Neuronal stem cell (in vitro differentiated cells): ENCODE data around the gene STAG1.

Experiments
- DNase-seq: peaks from one replicate; pipeline ENCODE4 v3.0.0-alpha.2; 2013; ENCODE audit warnings: low spot score
- H2AFZ ChIP-seq: one replicate; pipeline ENCODE4 v1.6.1; 2013; ENCODE audit warnings: mild to moderate bottlenecking, low read length, inconsistent platforms
- H2AK5ac ChIP-seq: 2 replicates; pipeline ENCODE4 v1.6.1; 2013; ENCODE audit warnings: low read depth, mild to moderate bottlenecking, inconsistent platforms, low read length, moderate library complexity, mixed read lengths
- H2BK120ac ChIP-seq: 2 replicates; pipeline ENCODE4 v1.6.1; 2013; ENCODE audit warnings: low read depth, mild to moderate bottlenecking, inconsistent platforms, low read length, moderate library complexity, mixed read lengths
- H2BK12ac ChIP-seq: one replicate; pipeline ENCODE4 v1.6.1; 2013; ENCODE audit warnings: low read length, inconsistent platforms
- H2BK15ac ChIP-seq: 2 replicates; pipeline ENCODE4 v1.6.1; 2013; ENCODE audit warnings: mild to moderate bottlenecking, low read length, inconsistent platforms, mixed read lengths
- H2BK5ac ChIP-seq: one replicate; pipeline ENCODE4 v1.6.1; 2013; ENCODE audit warnings: inconsistent platforms, mild to moderate bottlenecking, low read length, moderate library complexity
- H3K14ac ChIP-seq: one replicate; pipeline ENCODE4 v1.6.1; 2013; ENCODE audit warnings: low read length, inconsistent platforms
- H3K18ac ChIP-seq: 2 replicates; pipeline ENCODE4 v1.6.1; 2013; ENCODE audit warnings: low read length, inconsistent platforms
- H3K23ac ChIP-seq: 2 replicates; pipeline ENCODE4 v1.6.1; 2013; ENCODE audit warnings: low read depth, mild to moderate bottlenecking, mixed read lengths, low read length, inconsistent platforms; ENCODE audit not compliant: poor library complexity
- H3K27ac ChIP-seq: replicated peaks from 3 replicates; pipeline ENCODE4 v1.5.1; 2013; ENCODE audit warnings: low read length, inconsistent platforms
- H3K27me3 ChIP-seq, 3 experiments: 2 replicates each; pipeline ENCODE4 v1.6.1; 2013; ENCODE audit warnings: low read length in 3 of 3, mild to moderate bottlenecking in 2 of 3, inconsistent platforms in 1 of 3, low read depth in 1 of 3, mixed read lengths in 1 of 3, moderate library complexity in 1 of 3; ENCODE audit not compliant: control insufficient read depth in 3 of 3, insufficient read depth in 3 of 3
- H3K36me3 ChIP-seq, 2 donors: replicated peaks in 1 of 2; 2 replicates each; pipeline ENCODE4 v1.6.1; 2013; ENCODE audit warnings: low read length in 2 of 2; ENCODE audit not compliant: control insufficient read depth in 2 of 2, insufficient read depth in 2 of 2
- H3K4ac ChIP-seq: 2 replicates; pipeline ENCODE4 v1.6.1; 2013; ENCODE audit warnings: inconsistent platforms, mild to moderate bottlenecking, low read length, moderate library complexity
- H3K4me1 ChIP-seq, 2 donors: 1 replicate in 1 of 2; 2 replicates in 1 of 2; pipeline ENCODE4 v1.6.1; 2013; ENCODE audit warnings: low read length in 2 of 2, low read depth in 1 of 2; ENCODE audit not compliant: control insufficient read depth in 2 of 2, insufficient read depth in 1 of 2
- H3K4me2 ChIP-seq: one replicate; pipeline ENCODE4 v1.6.1; 2013; ENCODE audit warnings: mild to moderate bottlenecking, low read length, inconsistent platforms; ENCODE audit not compliant: insufficient read depth, poor library complexity, severe bottlenecking
- H3K4me3 ChIP-seq, 2 donors: 2 replicates each; pipeline ENCODE4 v1.5.1; 2013; ENCODE audit warnings: low read length in 2 of 2, mild to moderate bottlenecking in 2 of 2, inconsistent platforms in 1 of 2, moderate library complexity in 1 of 2
- H3K79me1 ChIP-seq: one replicate; pipeline ENCODE4 v1.6.1; 2013; ENCODE audit warnings: low read depth, mild to moderate bottlenecking, inconsistent platforms, low read length, moderate library complexity
- H3K9ac ChIP-seq: one replicate; pipeline ENCODE4 v1.6.1; 2013; ENCODE audit warnings: mild to moderate bottlenecking, low read depth, low read length, inconsistent platforms; ENCODE audit not compliant: poor library complexity
- H3K9me3 ChIP-seq, 2 donors: replicated peaks in 1 of 2; 2 replicates each; pipeline versions ENCODE3 to v1.6.1; 2013; ENCODE audit warnings: low read length in 2 of 2, mild to moderate bottlenecking in 2 of 2, inconsistent platforms in 1 of 2, low read depth in 1 of 2, mixed read lengths in 1 of 2, moderate library complexity in 1 of 2; ENCODE audit not compliant: control insufficient read depth in 2 of 2, insufficient read depth in 1 of 2
- H4K8ac ChIP-seq: one replicate; pipeline ENCODE4 v1.6.1; 2013; ENCODE audit warnings: low read depth, mild to moderate bottlenecking, inconsistent platforms, low read length, moderate library complexity
- H4K91ac ChIP-seq: one replicate; pipeline ENCODE4 v1.6.1; 2013; ENCODE audit warnings: low read length, low read depth, mild to moderate bottlenecking, inconsistent platforms; ENCODE audit not compliant: poor library complexity
- WGBS, 2 donors: extraction: QIAGEN DNeasy Blood & Tissue Kit; methylation state at CpG; one replicate each; pipeline ENCODE4 v1.1.7; 2013; ENCODE audit warnings: missing lambda C conversion rate in 2 of 2, mixed read lengths in 1 of 2; ENCODE audit not compliant: insufficient read length in 2 of 2, insufficient replicate concordance in 1 of 2; ENCODE audit errors: extremely low coverage in 2 of 2; 5-methylcytosine and 5-hydroxymethylcytosine counted together

STAG1 gene

DNA sequence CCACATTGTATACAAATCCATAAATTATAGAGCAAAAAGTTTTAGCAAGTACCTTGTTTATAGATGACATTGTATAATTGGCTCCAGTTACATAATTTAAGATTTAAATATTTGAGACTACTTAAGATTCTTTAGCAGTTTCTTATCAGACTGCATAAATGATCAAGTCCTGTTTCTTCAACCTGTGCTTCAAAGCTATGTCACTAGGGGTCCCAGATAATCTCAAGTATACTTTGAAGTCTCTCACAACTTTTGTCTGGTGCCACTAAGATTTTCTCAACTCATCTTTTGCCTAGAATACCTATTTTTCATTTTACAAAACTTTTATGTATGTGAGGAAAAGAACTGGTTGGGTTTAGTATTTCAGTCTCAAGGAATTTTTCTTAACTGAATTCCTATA lies 205.5 kb downstream of the STAG1 start:
- H2AFZ ChIP-seq = no peak overlapping the region
- H2BK120ac ChIP-seq = no peak overlapping the region
- no peak overlapping the region for H3K4ac ChIP-seq
- H3K36me3 ChIP-seq = peaks cover 0 to under 1% of the 10 kb centered on the region in 2 donors
- H4K8ac ChIP-seq = no peak overlapping the region
- H3K27ac ChIP-seq = no peak overlapping the region
- no peaks in the 10 kb centered on the region for H3K79me1 ChIP-seq
- no peaks in the 10 kb centered on the region for H3K9me3 ChIP-seq
- no peak overlapping the region for H4K91ac ChIP-seq
- H3K4me3 ChIP-seq = no peak overlapping the region
- H2BK5ac ChIP-seq = no peak overlapping the region
- no peak overlapping the region for H3K14ac ChIP-seq
- DNase-seq = no peak
- H2BK12ac ChIP-seq = no peak overlapping the region
- H3K4me2 ChIP-seq = no peak overlapping the region
- no peak overlapping the region for H2AK5ac ChIP-seq
- H2BK15ac ChIP-seq = no peak overlapping the region
- no peak overlapping the region for H3K9ac ChIP-seq
- no peak overlapping the region for H3K18ac ChIP-seq
- no peaks in the 10 kb centered on the region for H3K4me1 ChIP-seq
- H3K23ac ChIP-seq = no peak overlapping the region
- no peaks in the 10 kb centered on the region for H3K27me3 ChIP-seq

DNA sequence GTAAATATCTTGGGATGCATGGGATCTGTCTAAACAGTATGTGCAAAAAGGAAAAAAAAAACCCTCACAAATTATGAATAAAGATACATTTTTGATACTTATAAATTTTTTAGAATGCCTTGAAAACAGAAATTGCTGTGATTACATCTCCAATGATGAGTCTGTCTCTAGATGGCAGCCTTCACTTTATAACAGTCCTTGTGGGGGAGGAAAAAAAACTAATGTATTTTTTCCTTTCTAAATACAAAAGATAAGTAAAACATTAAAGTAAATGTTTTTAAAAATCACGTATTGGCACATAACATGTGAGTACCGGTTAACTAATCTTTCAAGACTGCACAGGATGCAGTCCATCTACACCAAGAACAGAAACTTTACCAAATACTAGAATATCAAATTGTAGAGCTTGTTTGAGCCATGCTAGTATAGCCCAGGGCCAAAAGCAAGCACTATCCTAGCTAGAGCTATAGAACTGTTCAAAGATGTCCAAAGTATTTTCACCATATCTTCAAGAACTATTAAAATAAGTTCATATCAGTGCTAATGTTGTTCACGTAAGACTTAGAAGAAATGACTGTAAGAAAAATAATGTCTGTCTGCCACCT lies 206.4 kb downstream of the STAG1 start:
- Histone ChIP-seq H3K23ac (no peak overlapping the region), H2BK5ac (no peak overlapping the region), H3K4me3 (no peak overlapping the region), H3K4me2 (no peak overlapping the region), H2BK120ac (no peak overlapping the region), H3K4ac (no peak overlapping the region), H3K4me1 (no peaks in the 10 kb centered on the region), H2BK15ac (no peak overlapping the region), H3K36me3 (peaks cover 0 to 3% of the 10 kb centered on the region in 2 donors), H3K9ac (no peak overlapping the region), H4K91ac (no peak overlapping the region), H4K8ac (no peak overlapping the region), H3K18ac (no peak overlapping the region), H3K9me3 (no peaks in the 10 kb centered on the region), H3K27ac (no peak overlapping the region), H3K79me1 (no peaks in the 10 kb centered on the region), H3K14ac (no peak overlapping the region), H3K27me3 (no peaks in the 10 kb centered on the region), H2AFZ (no peak overlapping the region), H2BK12ac (no peak overlapping the region), H2AK5ac (no peak overlapping the region)
- no peak for DNase-seq
- no CpG with 5 or more reads among the region's 3 CpGs for WGBS, 2 donors

DNA sequence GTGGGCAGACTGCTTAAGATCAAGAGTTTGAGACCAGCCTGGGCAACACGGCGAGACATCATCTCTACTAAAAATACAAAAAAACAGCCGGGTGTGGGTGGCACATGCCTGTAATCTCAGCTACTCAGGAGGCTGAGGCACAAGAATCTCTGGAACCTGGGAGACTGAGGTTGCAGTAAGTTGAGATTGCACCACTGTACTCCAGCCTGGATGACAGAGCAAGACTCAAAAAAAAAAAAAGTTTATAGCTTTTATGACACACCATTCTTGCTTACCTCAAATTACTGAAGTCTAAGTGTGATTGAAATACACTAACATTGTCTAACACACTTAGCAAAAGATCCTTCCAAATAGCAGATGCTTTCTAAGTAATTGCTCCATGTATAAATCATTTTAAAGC lies 207.6 kb downstream of the STAG1 start:
- no peak for DNase-seq
- H3K18ac ChIP-seq = no peak overlapping the region
- no peak overlapping the region for H3K4me3 ChIP-seq
- H3K9ac ChIP-seq = no peak overlapping the region
- no peak overlapping the region for H2BK12ac ChIP-seq
- H2BK15ac ChIP-seq = no peak overlapping the region
- no peak overlapping the region for H2BK120ac ChIP-seq
- no peak overlapping the region for H3K4me2 ChIP-seq
- WGBS, 2 donors = no CpG with 5 or more reads among the region's 3 CpGs
- H2AK5ac ChIP-seq = no peak overlapping the region
- no peaks in the 10 kb centered on the region for H3K9me3 ChIP-seq
- no peak overlapping the region for H2BK5ac ChIP-seq
- H2AFZ ChIP-seq = no peak overlapping the region
- no peak overlapping the region for H4K8ac ChIP-seq
- H3K23ac ChIP-seq = no peak overlapping the region
- H3K14ac ChIP-seq = no peak overlapping the region
- H3K27me3 ChIP-seq = no peaks in the 10 kb centered on the region
- H3K27ac ChIP-seq = no peak overlapping the region
- no peaks in the 10 kb centered on the region for H3K4me1 ChIP-seq
- no peak overlapping the region for H3K4ac ChIP-seq
- peaks cover 0 to 3% of the 10 kb centered on the region in 2 donors for H3K36me3 ChIP-seq
- no peaks in the 10 kb centered on the region for H3K79me1 ChIP-seq
- H4K91ac ChIP-seq = no peak overlapping the region

DNA sequence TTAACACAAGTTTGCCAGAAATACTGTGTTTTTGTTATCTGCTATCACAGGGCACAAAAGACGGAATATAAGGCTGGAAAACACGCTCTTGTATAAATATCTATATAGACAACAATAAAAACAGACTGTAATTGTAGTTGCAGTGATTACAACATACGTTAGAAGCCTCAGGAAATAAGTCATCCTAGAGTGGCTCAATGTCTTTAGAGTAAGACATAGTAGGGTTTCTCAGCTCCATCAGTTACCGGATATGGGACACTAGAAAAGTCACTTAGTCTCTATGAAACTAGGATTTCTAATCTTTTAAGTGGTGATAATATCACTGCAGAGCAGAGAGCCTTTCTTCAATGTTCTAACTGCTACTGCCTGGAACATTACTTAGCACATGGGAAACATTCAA lies 208.8 kb downstream of the STAG1 start:
- no CpG with 5 or more reads among the region's 4 CpGs for WGBS, 2 donors
- H4K91ac ChIP-seq = no peak overlapping the region

More for the DNA sequence above, 208.8 kb downstream of the STAG1 start:
- Histone ChIP-seq H3K14ac (no peak overlapping the region), H3K23ac (no peak overlapping the region), H3K36me3 (peaks cover 0 to 3% of the 10 kb centered on the region in 2 donors), H3K4me3 (no peak overlapping the region), H3K9me3 (no peaks in the 10 kb centered on the region), H3K4me2 (no peak overlapping the region), H3K4me1 (no peaks in the 10 kb centered on the region), H3K4ac (no peak overlapping the region), H2BK12ac (no peak overlapping the region), H2BK120ac (no peak overlapping the region), H2AFZ (no peak overlapping the region), H2BK15ac (no peak overlapping the region), H3K27me3 (no peaks in the 10 kb centered on the region), H3K79me1 (no peaks in the 10 kb centered on the region), H4K8ac (no peak overlapping the region), H3K27ac (no peak overlapping the region), H2BK5ac (no peak overlapping the region), H3K18ac (no peak overlapping the region), H2AK5ac (no peak overlapping the region), H3K9ac (no peak overlapping the region)
- no peak for DNase-seq
